Measurements from ENCODE around the gene NUTM1. TPM values are rescaled to one million over a fixed set of nuclear protein-coding genes. Genes with fewer than 3 reads are reported as not detected.

NUTM1 gene
- total and polyA plus RNA-seq, 2 experiments from 2014 or later, result not detected

DNA sequence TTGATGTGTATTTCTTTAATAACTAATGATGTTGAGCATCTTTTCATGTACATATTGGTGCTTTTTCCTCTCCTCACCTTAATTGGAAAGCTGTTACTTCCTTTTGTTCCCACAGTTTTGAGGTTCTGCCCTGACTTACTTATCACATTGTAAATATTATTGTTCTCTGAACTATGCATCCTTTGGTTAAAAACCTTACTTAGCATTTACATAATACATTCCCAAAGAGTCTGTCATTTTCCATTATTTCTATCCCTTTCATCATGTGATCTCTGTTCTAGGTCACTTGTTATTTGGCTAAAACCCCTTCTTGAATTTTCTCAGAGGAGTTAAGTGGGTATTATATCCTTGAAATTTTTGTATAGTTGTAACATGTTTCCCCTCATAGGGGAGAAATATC is 38.5 kb upstream of the NUTM1 start:
- Histone ChIP-seq H3K79me2 (no peaks in the 10 kb centered on the region), H3K4me2 (no peak overlapping the region), H2AFZ (no peak overlapping the region), H3K9me3 (ENCODE audit: low read depth) (no peaks in the 10 kb centered on the region), H3K4me3 (no peak overlapping the region), H4K20me1 (ENCODE audit: insufficient read depth, poor library complexity, severe bottlenecking) (no peaks in the 10 kb centered on the region), H3K27me3 (no peaks in the 10 kb centered on the region), H3K27ac (no peak overlapping the region), H3K4me1 (ENCODE audit: insufficient read depth) (no peaks in the 10 kb centered on the region), H3K36me3 (replicated peaks; ENCODE audit: insufficient read depth, low read depth) (no peaks in the 10 kb centered on the region), H3K9me2 (replicated peaks; ENCODE audit: insufficient read depth) (no peaks in the 10 kb centered on the region)
- TF ChIP-seq, protein P1, sequence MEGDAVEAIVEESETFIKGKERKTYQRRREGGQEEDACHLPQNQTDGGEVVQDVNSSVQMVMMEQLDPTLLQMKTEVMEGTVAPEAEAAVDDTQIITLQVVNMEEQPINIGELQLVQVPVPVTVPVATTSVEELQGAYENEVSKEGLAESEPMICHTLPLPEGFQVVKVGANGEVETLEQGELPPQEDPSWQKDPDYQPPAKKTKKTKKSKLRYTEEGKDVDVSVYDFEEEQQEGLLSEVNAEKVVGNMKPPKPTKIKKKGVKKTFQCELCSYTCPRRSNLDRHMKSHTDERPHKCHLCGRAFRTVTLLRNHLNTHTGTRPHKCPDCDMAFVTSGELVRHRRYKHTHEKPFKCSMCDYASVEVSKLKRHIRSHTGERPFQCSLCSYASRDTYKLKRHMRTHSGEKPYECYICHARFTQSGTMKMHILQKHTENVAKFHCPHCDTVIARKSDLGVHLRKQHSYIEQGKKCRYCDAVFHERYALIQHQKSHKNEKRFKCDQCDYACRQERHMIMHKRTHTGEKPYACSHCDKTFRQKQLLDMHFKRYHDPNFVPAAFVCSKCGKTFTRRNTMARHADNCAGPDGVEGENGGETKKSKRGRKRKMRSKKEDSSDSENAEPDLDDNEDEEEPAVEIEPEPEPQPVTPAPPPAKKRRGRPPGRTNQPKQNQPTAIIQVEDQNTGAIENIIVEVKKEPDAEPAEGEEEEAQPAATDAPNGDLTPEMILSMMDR (IDR thresholded peaks at IDR 0.05; ENCODE audit: poor library complexity), result no peak
- no peak for TF ChIP-seq EZH2phosphoT487 (IDR thresholded peaks at IDR 0.05; ENCODE audit: low read depth, severe bottlenecking, unreplicated experiment)
- TF ChIP-seq EZH2 (IDR thresholded peaks at IDR 0.05; ENCODE audit: borderline replicate concordance), result no peak
- no peak for DNase-seq (ENCODE audit: low spot score)

DNA sequence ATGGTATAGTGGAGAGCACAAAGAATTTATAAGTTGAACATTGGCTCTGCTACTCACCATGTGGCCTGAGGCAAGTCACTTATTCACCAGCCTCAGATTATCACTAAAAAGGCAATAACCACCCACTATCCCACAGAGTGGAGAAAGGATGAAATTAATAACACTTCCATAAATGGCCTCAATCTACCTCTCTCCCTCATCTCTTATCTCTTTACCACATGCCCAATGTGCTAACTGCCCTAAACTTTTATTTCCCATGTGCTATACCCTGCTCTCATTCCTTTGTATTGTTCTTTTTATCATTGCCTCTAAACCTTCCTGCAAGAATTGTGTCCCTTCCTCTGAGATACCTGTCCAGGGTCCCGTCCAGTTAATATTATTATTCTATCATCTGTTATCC is 31.6 kb upstream of the NUTM1 start:
- TF ChIP-seq, protein P1 (IDR thresholded peaks at IDR 0.05; ENCODE audit: poor library complexity), result no peak
- TF ChIP-seq EZH2 (IDR thresholded peaks at IDR 0.05; ENCODE audit: borderline replicate concordance) (no peak), EZH2phosphoT487 (IDR thresholded peaks at IDR 0.05; ENCODE audit: low read depth, severe bottlenecking, unreplicated experiment) (no peak)

DNA sequence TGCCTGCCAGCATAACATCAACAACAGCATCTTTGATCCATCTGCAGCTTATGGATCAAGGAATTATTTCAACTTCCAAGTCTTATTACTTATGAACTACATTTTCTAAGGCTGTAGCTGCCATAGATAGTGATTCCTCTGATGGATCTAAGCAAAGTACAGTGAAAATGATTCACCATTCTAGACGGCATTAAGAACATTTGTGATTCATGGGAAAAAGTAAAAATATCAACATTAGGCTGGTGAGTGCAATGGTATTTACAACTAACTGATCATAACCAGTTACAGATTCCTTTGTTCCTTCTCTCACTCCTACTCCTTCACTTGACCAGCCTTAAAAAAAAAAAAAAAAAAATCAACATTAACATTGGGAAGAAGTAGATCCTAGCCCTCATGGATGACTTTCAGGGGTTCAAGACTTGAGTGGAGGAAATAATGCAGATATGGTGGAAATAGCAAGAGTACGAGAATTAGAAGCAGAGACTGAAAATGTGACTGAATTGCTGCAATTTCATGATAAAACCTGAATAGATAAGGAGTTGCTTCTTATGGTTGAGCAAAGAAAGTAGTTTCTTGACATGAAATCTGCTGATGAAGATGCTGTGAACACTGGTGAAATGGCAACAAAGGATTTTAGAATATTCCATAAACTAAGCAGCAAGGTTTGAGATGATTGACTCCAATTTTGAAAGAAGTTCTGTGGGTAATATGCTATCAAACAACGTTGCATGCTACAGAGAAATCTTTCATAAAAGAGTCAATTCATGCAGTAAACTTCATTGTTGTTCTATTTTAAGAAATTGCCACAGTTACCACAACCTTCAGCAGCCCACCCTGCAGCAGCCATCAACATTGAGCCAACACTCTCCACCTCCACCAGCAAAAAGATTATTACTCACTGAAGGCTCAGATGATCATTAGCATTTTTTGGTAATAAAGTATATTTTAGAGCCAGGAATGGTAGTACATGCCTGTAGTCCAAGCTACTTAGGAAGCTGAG is 28.3 kb upstream of the NUTM1 start:
- Histone ChIP-seq H3K9me3 (ENCODE audit: low read depth) (no peaks in the 10 kb centered on the region), H3K9me2 (replicated peaks; ENCODE audit: insufficient read depth) (no peaks in the 10 kb centered on the region), H3K27me3 (no peaks in the 10 kb centered on the region), H4K20me1 (ENCODE audit: insufficient read depth, poor library complexity, severe bottlenecking) (no peaks in the 10 kb centered on the region), H3K27ac (no peak overlapping the region), H2AFZ (no peak overlapping the region), H3K79me2 (peaks cover 20% of the 10 kb centered on the region), H3K4me2 (no peak overlapping the region), H3K4me3 (no peak overlapping the region), H3K36me3 (replicated peaks; ENCODE audit: insufficient read depth, low read depth) (no peaks in the 10 kb centered on the region), H3K4me1 (ENCODE audit: insufficient read depth) (no peaks in the 10 kb centered on the region)
- TF ChIP-seq EZH2phosphoT487 (IDR thresholded peaks at IDR 0.05; ENCODE audit: low read depth, severe bottlenecking, unreplicated experiment) (no peak), EZH2 (IDR thresholded peaks at IDR 0.05; ENCODE audit: borderline replicate concordance) (no peak)
- TF ChIP-seq, protein P1 (IDR thresholded peaks at IDR 0.05; ENCODE audit: poor library complexity), result no peak
- no peak for DNase-seq (ENCODE audit: low spot score)
- 93% methylated on average over 3 of the region's 3 CpGs for WGBS (ENCODE audit: low lambda C conversion rate, missing lambda C conversion rate)

More for the DNA sequence above, 31.6 kb upstream of the NUTM1 start:
- DNase-seq (ENCODE audit: low spot score), result no peak
- Histone ChIP-seq H2AFZ (no peak overlapping the region), H3K36me3 (replicated peaks; ENCODE audit: insufficient read depth, low read depth) (no peaks in the 10 kb centered on the region), H4K20me1 (ENCODE audit: insufficient read depth, poor library complexity, severe bottlenecking) (no peaks in the 10 kb centered on the region), H3K4me2 (no peak overlapping the region), H3K79me2 (peaks cover 14% of the 10 kb centered on the region), H3K4me3 (no peak overlapping the region), H3K27ac (no peak overlapping the region), H3K27me3 (no peaks in the 10 kb centered on the region), H3K4me1 (ENCODE audit: insufficient read depth) (no peaks in the 10 kb centered on the region), H3K9me2 (replicated peaks; ENCODE audit: insufficient read depth) (no peaks in the 10 kb centered on the region), H3K9me3 (ENCODE audit: low read depth) (no peaks in the 10 kb centered on the region)
- 75% methylated on average over 1 of the region's 1 CpG for WGBS (ENCODE audit: low lambda C conversion rate, missing lambda C conversion rate)
